Caco-2 (cell line): Measurements from ENCODE around the gene ASCL5. TPM values are rescaled to one million over a fixed set of nuclear protein-coding genes. Genes with fewer than 3 reads are reported as not detected.
"Not testable (repeated sequence)": the region's sequence is repeated elsewhere in the genome, so short reads cannot be mapped to it uniquely, and the experiment has no call there.

ENCODE experiments used
- BruUV-seq: library from RNA; stranded (reverse); fragments of 400-500 nt; replicated peaks from 2 replicates; lab custom pipeline; 2021; lab: Mats Ljungman, UMichigan
- CTCF ChIA-PET: fragments of 300-600 bp; sonication (Branson Sonifier 250); formaldehyde crosslinking; loops from one replicate; lab custom pipeline; 2022; ENCODE audit warnings: antibody characterized with exemption; lab: Charles Lee
- POLR2A ChIA-PET: fragments of 300-600 bp; sonication (Branson Sonifier 250); formaldehyde crosslinking; loops from one replicate; lab custom pipeline; 2022; ENCODE audit warnings: antibody characterized with exemption; lab: Charles Lee
- DNase-seq, 2 experiments: peaks; one replicate each; pipeline versions ENCODE4 v3.0.0 to v3.0.0-alpha.2; 2020 to 2022
- H3K27me3 ChIP-seq: replicated peaks from 2 replicates; pipeline ENCODE4 v1.6.0; 2011; ENCODE audit warnings: low read length; ENCODE audit not compliant: control insufficient read depth, insufficient read depth
- H3K36me3 ChIP-seq: 2 replicates; pipeline ENCODE4 v1.5.1; 2011; ENCODE audit warnings: low read length; ENCODE audit not compliant: control insufficient read depth, insufficient read depth
- H3K4me1 ChIP-seq: fragments of 250-450 bp; sonication (Bioruptor Pico); 2 replicates; pipeline ENCODE4 v1.5.1; 2020; ENCODE audit warnings: mild to moderate bottlenecking
- H3K4me3 ChIP-seq: 2 replicates; pipeline ENCODE4 v1.5.1; 2011; ENCODE audit warnings: low read depth, mild to moderate bottlenecking, control low read depth, low read length
- H3K9me3 ChIP-seq: fragments of 250-450 bp; sonication (Bioruptor Pico); 2 replicates; pipeline ENCODE4 v1.5.1; 2020; ENCODE audit warnings: mild to moderate bottlenecking, moderate library complexity
- H3K27ac Mint-ChIP-seq: one replicate; pipeline ENCODE4 v1.8.0; 2022; ENCODE audit warnings: mixed read lengths; ENCODE audit not compliant: unreplicated experiment
- H3K27me3 Mint-ChIP-seq: one replicate; pipeline ENCODE4 v1.8.0; 2022; ENCODE audit warnings: mixed read lengths; ENCODE audit not compliant: insufficient read depth, unreplicated experiment
- H3K36me3 Mint-ChIP-seq: one replicate; pipeline ENCODE4 v1.8.0; 2022; ENCODE audit warnings: mild to moderate bottlenecking, mixed read lengths; ENCODE audit not compliant: insufficient read depth, unreplicated experiment
- H3K4me1 Mint-ChIP-seq: one replicate; pipeline ENCODE4 v1.8.0; 2022; ENCODE audit warnings: low read depth, mixed read lengths; ENCODE audit not compliant: unreplicated experiment
- H3K4me3 Mint-ChIP-seq: one replicate; pipeline ENCODE4 v1.8.0; 2022; ENCODE audit warnings: mild to moderate bottlenecking, moderate library complexity, mixed read lengths; ENCODE audit not compliant: unreplicated experiment
- H3K9me3 Mint-ChIP-seq: one replicate; pipeline ENCODE4 v1.8.0; 2022; ENCODE audit warnings: mixed read lengths; ENCODE audit not compliant: unreplicated experiment
- CTCF ChIP-seq, 2 experiments: fragments of 200-600 bp in 1 of 2; IDR thresholded peaks; 1 replicate in 1 of 2; 2 replicates in 1 of 2; pipeline versions ENCODE4 v1.5.1 to v1.8.0; 2011 to 2022; ENCODE audit warnings: antibody characterized with exemption in 1 of 2, control low read depth in 1 of 2, inconsistent platforms in 1 of 2, low read depth in 1 of 2, low read length in 1 of 2, mild to moderate bottlenecking in 1 of 2, moderate library complexity in 1 of 2; ENCODE audit not compliant: insufficient read depth in 1 of 2, severe bottlenecking in 1 of 2, unreplicated experiment in 1 of 2
- intact Hi-C: fragments of 100-400 bp; cut with micrococcal nuclease; formaldehyde crosslinking; loops from one replicate; pipeline ENCODE4 v1.10.0; 2022; ENCODE audit not compliant: unreplicated experiment
- total RNA-seq: library from RNA; stranded (reverse); gene quantifications from 2 replicates; pipeline ENCODE4 v1.2.3, GENCODE V29; 2022

The ASCL5 gene
- total RNA-seq, 1 experiment from 2014 or later: 0.48 TPM

GRCh38 chr1:201167041-201167991 lies 40.3 kb upstream of the ASCL5 start:
- Histone ChIP-seq H3K4me1 (peaks cover 22% of the 10 kb centered on the region), H3K36me3 (no peaks in the 10 kb centered on the region), H3K9me3 (no peaks in the 10 kb centered on the region), H3K27me3 (no peaks in the 10 kb centered on the region), H3K4me3 (no peak overlapping the region)
- BruUV-seq: no TSS peak
- no peaks in the 10 kb centered on the region for H3K27me3 Mint-ChIP-seq
- intact Hi-C loops: no loop called here
- no peak overlapping the region for H3K4me3 Mint-ChIP-seq
- no peak for TF ChIP-seq CTCF (IDR thresholded peaks at IDR 0.05; ENCODE audit: insufficient read depth in 1 of 2, low read depth in 1 of 2, low read length in 1 of 2, severe bottlenecking in 1 of 2, unreplicated experiment in 1 of 2)
- H3K9me3 Mint-ChIP-seq: no peaks in the 10 kb centered on the region
- DNase-seq: no peak
- no peak overlapping the region for H3K27ac Mint-ChIP-seq
- POLR2A ChIA-PET: no interaction called here
- CTCF ChIA-PET: no interaction called here
- H3K4me1 Mint-ChIP-seq: peaks cover 37% of the 10 kb centered on the region
- H3K36me3 Mint-ChIP-seq: peaks cover 20% of the 10 kb centered on the region

GRCh38 chr1:201164645-201165044 lies 37.7 kb upstream of the ASCL5 start:
- H3K4me3 ChIP-seq: no peak overlapping the region
- no peak for DNase-seq
- POLR2A ChIA-PET: no interaction called here
- Mint-ChIP-seq H3K4me3 (no peak overlapping the region), H3K27me3 (no peaks in the 10 kb centered on the region), H3K27ac (no peak overlapping the region), H3K9me3 (no peaks in the 10 kb centered on the region), H3K4me1 (peaks cover 20% of the 10 kb centered on the region), H3K36me3 (no peaks in the 10 kb centered on the region)
- H3K9me3 ChIP-seq: no peaks in the 10 kb centered on the region
- CTCF ChIA-PET: interaction anchor here (0.5 kb wide), 1 partner anchor 62 kb away, joined by 4 read pairs; no protein-coding TSS in a partner anchor
- H3K27me3 ChIP-seq: no peaks in the 10 kb centered on the region
- BruUV-seq: no TSS peak
- H3K4me1 ChIP-seq: peaks cover 6% of the 10 kb centered on the region
- TF ChIP-seq CTCF (IDR thresholded peaks at IDR 0.05; ENCODE audit: insufficient read depth in 1 of 2, low read depth in 1 of 2, low read length in 1 of 2, severe bottlenecking in 1 of 2, unreplicated experiment in 1 of 2): no peak
- H3K36me3 ChIP-seq: no peaks in the 10 kb centered on the region
- intact Hi-C loops: no loop called here

GRCh38 chr1:201163707-201164106 lies 36.7 kb upstream of the ASCL5 start:
- POLR2A ChIA-PET: no interaction called here
- no peaks in the 10 kb centered on the region for H3K27me3 ChIP-seq
- TF ChIP-seq CTCF (IDR thresholded peaks at IDR 0.05; ENCODE audit: insufficient read depth in 1 of 2, low read depth in 1 of 2, low read length in 1 of 2, severe bottlenecking in 1 of 2, unreplicated experiment in 1 of 2): no peak
- Mint-ChIP-seq H3K36me3 (no peaks in the 10 kb centered on the region), H3K9me3 (no peaks in the 10 kb centered on the region), H3K4me3 (no peak overlapping the region), H3K27me3 (no peaks in the 10 kb centered on the region), H3K4me1 (peaks cover 13% of the 10 kb centered on the region), H3K27ac (no peak overlapping the region)
- H3K36me3 ChIP-seq: no peaks in the 10 kb centered on the region
- H3K9me3 ChIP-seq: no peaks in the 10 kb centered on the region
- intact Hi-C loops: no loop called here
- no peak overlapping the region for H3K4me3 ChIP-seq
- no peaks in the 10 kb centered on the region for H3K4me1 ChIP-seq
- no peak for DNase-seq
- CTCF ChIA-PET: no interaction called here
- BruUV-seq: no TSS peak

- H3K4me3 ChIP-seq, H3K9me3 ChIP-seq, DNase-seq, H3K36me3 ChIP-seq, H3K9me3 Mint-ChIP-seq, POLR2A ChIA-PET, BruUV-seq, H3K27me3 Mint-ChIP-seq, H3K27me3 ChIP-seq, CTCF ChIA-PET, H3K27ac Mint-ChIP-seq, H3K4me3 Mint-ChIP-seq, H3K4me1 ChIP-seq, intact Hi-C loops, H3K36me3 Mint-ChIP-seq: not testable (repeated sequence)
- peaks cover 13% of the 10 kb centered on the region for H3K4me1 Mint-ChIP-seq
These were observed 36.1 kb upstream of the ASCL5 start for GRCh38 chr1:201163036-201163435.
